WTC11 (cell line): ENCODE data around the gene EEF2.

Source experiments
- CREB1 ChIP-seq: sonication (generic); formaldehyde crosslinking; IDR thresholded peaks from 2 replicates; pipeline ENCODE4 v1.8.0; 2023; ENCODE audit warnings: mild to moderate bottlenecking, missing genetic modification reagents
- ELF4 ChIP-seq: sonication (generic); formaldehyde crosslinking; IDR thresholded peaks from 2 replicates; pipeline ENCODE4 v1.8.1; 2022; ENCODE audit warnings: low read depth, mild to moderate bottlenecking, moderate library complexity, missing genetic modification reagents
- ETV6 ChIP-seq: sonication (generic); formaldehyde crosslinking; IDR thresholded peaks from 2 replicates; pipeline ENCODE4 v1.8.1; 2022; ENCODE audit warnings: mild to moderate bottlenecking, missing genetic modification reagents
- NR2C2 ChIP-seq: sonication (generic); formaldehyde crosslinking; IDR thresholded peaks from 2 replicates; pipeline ENCODE4 v1.8.0; 2022; ENCODE audit warnings: mild to moderate bottlenecking, missing genetic modification reagents
- TP53 ChIP-seq: sonication (generic); formaldehyde crosslinking; IDR thresholded peaks from 2 replicates; pipeline ENCODE4 v1.8.1; 2023; ENCODE audit warnings: mild to moderate bottlenecking, missing genetic modification reagents
- ZNF416 ChIP-seq: fragments of 250-450 bp; sonication (Bioruptor Pico); IDR thresholded peaks from 2 replicates; pipeline ENCODE4 v1.9.0; 2021; ENCODE audit warnings: mild to moderate bottlenecking, inconsistent platforms
- ZNF671 ChIP-seq: fragments of 250-450 bp; sonication (Bioruptor Pico); IDR thresholded peaks from 2 replicates; pipeline ENCODE4 v1.8.0; 2021; ENCODE audit warnings: mild to moderate bottlenecking
- TF ChIP-seq, protein P1 (sequence below): fragments of 200-600 bp; IDR thresholded peaks from 2 replicates; pipeline ENCODE4 v1.8.0; 2022; ENCODE audit warnings: antibody characterized with exemption
- TF ChIP-seq, protein P2 (sequence below): sonication (generic); formaldehyde crosslinking; IDR thresholded peaks from 2 replicates; pipeline ENCODE4 v1.8.1; 2022; ENCODE audit warnings: missing genetic modification reagents, borderline replicate concordance
- TF ChIP-seq, protein P3 (sequence below): sonication (generic); formaldehyde crosslinking; IDR thresholded peaks from 2 replicates; pipeline ENCODE4 v1.8.0; 2022; ENCODE audit warnings: mild to moderate bottlenecking, missing genetic modification reagents
- TF ChIP-seq, protein P4 (sequence below): sonication (generic); formaldehyde crosslinking; IDR thresholded peaks from 2 replicates; pipeline ENCODE4 v1.8.1; 2022; ENCODE audit warnings: mild to moderate bottlenecking, missing genetic modification reagents, moderate library complexity, borderline replicate concordance
- TF ChIP-seq, protein P5 (sequence below): sonication (generic); formaldehyde crosslinking; IDR thresholded peaks from 2 replicates; pipeline ENCODE4 v1.8.0; 2022; ENCODE audit warnings: mild to moderate bottlenecking, missing genetic modification reagents

DNA sequence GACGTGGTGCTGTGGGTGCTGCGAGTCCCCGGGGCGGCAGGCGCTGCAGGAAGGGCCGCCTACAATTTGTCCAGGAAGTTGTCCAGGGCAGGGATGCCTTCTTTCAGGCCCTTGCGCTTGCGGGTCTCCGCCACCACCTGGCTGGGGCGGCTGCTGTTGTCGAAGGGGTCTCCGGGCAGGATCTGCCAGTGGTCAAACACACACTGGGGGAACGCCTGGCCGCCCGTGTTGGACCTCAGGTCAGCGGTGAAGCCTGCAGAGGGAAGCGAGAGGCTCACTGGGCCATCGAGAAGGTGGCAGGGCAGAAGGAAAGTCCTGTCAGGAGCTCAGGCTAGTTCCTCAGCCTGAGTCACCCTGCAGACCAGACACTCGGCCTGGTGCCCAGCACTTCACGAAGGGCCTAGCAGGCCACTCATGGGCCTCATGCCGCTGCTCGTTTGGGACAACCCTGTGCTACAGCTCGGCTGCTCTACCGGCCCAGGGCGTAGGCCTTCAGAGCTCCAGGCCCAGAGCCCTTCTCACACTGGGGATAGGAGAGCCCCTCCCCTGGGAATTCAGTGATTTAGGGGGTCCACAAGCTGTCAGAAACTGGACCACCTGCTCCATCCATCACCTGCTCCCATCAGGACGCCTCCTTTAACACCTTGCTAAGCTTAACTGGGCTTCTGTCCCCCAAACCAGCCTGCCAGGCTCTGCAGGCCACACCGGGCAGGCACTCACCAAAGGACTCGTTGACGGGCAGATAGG lies 8.6 kb downstream of the EEF2 start:
- TF ChIP-seq, protein P1, sequence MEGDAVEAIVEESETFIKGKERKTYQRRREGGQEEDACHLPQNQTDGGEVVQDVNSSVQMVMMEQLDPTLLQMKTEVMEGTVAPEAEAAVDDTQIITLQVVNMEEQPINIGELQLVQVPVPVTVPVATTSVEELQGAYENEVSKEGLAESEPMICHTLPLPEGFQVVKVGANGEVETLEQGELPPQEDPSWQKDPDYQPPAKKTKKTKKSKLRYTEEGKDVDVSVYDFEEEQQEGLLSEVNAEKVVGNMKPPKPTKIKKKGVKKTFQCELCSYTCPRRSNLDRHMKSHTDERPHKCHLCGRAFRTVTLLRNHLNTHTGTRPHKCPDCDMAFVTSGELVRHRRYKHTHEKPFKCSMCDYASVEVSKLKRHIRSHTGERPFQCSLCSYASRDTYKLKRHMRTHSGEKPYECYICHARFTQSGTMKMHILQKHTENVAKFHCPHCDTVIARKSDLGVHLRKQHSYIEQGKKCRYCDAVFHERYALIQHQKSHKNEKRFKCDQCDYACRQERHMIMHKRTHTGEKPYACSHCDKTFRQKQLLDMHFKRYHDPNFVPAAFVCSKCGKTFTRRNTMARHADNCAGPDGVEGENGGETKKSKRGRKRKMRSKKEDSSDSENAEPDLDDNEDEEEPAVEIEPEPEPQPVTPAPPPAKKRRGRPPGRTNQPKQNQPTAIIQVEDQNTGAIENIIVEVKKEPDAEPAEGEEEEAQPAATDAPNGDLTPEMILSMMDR = no peak
- TF ChIP-seq ZNF416 (CRISPR knock-in tag) (peak; percentile 89), TP53 (CRISPR knock-in tag) (no peak), CREB1 (CRISPR knock-in tag) (no peak), ELF4 (no peak), NR2C2 (no peak), ZNF671 (CRISPR knock-in tag) (no peak), ETV6 (no peak)
- TF ChIP-seq, protein P2, sequence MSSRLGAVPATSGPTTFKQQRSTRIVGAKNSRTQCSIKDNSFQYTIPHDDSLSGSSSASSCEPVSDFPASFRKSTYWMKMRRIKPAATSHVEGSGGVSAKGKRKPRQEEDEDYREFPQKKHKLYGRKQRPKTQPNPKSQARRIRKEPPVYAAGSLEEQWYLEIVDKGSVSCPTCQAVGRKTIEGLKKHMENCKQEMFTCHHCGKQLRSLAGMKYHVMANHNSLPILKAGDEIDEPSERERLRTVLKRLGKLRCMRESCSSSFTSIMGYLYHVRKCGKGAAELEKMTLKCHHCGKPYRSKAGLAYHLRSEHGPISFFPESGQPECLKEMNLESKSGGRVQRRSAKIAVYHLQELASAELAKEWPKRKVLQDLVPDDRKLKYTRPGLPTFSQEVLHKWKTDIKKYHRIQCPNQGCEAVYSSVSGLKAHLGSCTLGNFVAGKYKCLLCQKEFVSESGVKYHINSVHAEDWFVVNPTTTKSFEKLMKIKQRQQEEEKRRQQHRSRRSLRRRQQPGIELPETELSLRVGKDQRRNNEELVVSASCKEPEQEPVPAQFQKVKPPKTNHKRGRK = no peak
- TF ChIP-seq, protein P3, sequence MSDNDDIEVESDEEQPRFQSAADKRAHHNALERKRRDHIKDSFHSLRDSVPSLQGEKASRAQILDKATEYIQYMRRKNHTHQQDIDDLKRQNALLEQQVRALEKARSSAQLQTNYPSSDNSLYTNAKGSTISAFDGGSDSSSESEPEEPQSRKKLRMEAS (CRISPR knock-in tag) = no peak
- TF ChIP-seq, protein P4, sequence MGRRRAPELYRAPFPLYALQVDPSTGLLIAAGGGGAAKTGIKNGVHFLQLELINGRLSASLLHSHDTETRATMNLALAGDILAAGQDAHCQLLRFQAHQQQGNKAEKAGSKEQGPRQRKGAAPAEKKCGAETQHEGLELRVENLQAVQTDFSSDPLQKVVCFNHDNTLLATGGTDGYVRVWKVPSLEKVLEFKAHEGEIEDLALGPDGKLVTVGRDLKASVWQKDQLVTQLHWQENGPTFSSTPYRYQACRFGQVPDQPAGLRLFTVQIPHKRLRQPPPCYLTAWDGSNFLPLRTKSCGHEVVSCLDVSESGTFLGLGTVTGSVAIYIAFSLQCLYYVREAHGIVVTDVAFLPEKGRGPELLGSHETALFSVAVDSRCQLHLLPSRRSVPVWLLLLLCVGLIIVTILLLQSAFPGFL = no peak
- TF ChIP-seq, protein P5, sequence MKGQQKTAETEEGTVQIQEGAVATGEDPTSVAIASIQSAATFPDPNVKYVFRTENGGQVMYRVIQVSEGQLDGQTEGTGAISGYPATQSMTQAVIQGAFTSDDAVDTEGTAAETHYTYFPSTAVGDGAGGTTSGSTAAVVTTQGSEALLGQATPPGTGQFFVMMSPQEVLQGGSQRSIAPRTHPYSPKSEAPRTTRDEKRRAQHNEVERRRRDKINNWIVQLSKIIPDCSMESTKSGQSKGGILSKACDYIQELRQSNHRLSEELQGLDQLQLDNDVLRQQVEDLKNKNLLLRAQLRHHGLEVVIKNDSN (CRISPR knock-in tag) = no peak
